ENCODE data around the gene GRAMD1A.

DNA sequence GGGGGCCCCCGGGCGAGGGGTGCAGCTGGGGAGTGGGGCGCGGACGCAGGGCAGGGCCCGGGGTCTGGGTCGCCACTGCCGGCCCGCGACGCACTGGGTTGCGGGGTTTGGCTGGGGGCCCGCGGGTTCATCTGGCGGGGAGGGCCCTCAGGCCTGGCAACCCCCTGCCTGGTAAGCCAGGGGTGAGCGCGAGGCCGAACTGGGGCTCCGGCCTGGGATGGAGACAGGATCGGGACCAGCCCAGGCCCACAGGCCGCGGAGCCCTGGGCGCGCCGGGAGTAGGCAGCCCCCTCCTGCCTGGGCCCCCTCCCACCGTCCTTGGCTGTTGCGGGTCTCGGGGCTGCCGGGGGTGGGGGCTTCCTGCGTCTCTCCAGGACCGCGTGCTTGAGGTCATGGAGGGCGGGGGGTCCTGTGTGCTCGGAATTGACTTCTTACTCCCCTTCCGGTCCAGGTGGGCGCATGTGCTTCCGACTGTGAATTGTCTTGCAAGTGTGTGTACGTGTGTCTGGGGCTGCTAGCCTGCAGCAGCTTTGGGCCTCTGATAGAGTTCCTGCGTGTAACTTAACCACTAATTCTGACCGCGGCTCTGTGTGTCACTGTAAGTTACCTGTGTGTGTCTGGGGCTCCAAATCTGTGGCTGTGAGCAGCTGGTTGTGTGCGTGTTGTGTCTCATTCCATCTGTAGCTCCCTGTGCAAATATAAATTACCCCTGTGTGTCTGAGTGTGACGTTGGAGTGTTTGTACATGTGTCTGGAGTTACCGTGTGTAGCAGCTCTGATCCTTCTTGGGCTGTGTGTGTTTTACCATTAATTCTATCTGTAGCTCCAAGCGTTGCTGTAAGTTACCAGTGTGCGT, 751 bp downstream of the GRAMD1A start:
- TF ChIP-seq GATA2 (IDR thresholded peaks at IDR 0.05; ENCODE audit: low read depth, low read length) (no peak), GATA3 (IDR thresholded peaks at IDR 0.05; ENCODE audit: low read depth, low read length) (no peak)

Data from SH-SY5Y (cell line).